Measurements from ENCODE around the gene PRR5L.

The PRR5L gene

DNA sequence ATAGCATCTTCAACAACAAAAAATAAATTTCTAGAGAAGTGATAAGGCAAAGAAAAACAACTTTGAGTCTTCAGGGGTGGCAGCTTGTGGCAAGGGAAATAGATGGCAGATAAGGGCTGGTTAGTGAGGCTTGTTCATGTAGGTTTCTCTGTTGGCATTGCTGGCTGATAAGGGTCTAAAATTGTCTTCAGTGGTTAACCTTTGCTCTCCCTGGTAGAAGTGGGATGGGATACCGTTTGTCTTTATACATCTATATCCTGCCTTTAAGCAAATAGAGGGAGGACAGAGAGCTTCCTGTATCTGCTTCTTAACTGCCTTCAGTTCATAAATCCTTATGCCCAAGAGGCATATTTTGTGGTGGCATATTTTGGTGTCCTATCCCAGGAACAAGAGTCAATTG lies 156.9 kb downstream of the PRR5L start:
- H3K27ac ChIP-seq (ENCODE audit: low read length): no peak overlapping the region
- no peak overlapping the region for H2AFZ ChIP-seq (ENCODE audit: low read length)
- H3K9ac ChIP-seq (ENCODE audit: low read length): no peak overlapping the region
- no peak overlapping the region for H3K4me3 ChIP-seq (ENCODE audit: low read length)
- no peaks in the 10 kb centered on the region for H3K4me1 ChIP-seq (ENCODE audit: low read length)
- no peaks in the 10 kb centered on the region for H3K36me3 ChIP-seq (replicated peaks; ENCODE audit: insufficient read depth, low read length)
- no peaks in the 10 kb centered on the region for H3K9me2 ChIP-seq (replicated peaks; ENCODE audit: insufficient read depth, low read length)
- H3K79me2 ChIP-seq (ENCODE audit: low read length): no peaks in the 10 kb centered on the region
- no peak for DNase-seq
- no peaks in the 10 kb centered on the region for H3K9me3 ChIP-seq (replicated peaks; ENCODE audit: insufficient read depth, low read length)
- no peaks in the 10 kb centered on the region for H3K27me3 ChIP-seq (replicated peaks; ENCODE audit: insufficient read depth, low read length)
- no peak overlapping the region for H3K4me2 ChIP-seq (ENCODE audit: low read depth, low read length)
- no peaks in the 10 kb centered on the region for H4K20me1 ChIP-seq (ENCODE audit: insufficient read depth, low read length)
- TF ChIP-seq EZH2 (optimal IDR thresholded peaks at IDR 0.05; ENCODE audit: low read depth, low read length) (no peak), EZH2phosphoT487 (IDR thresholded peaks at IDR 0.05; ENCODE audit: low read length) (no peak)
- TF ChIP-seq, protein P1, sequence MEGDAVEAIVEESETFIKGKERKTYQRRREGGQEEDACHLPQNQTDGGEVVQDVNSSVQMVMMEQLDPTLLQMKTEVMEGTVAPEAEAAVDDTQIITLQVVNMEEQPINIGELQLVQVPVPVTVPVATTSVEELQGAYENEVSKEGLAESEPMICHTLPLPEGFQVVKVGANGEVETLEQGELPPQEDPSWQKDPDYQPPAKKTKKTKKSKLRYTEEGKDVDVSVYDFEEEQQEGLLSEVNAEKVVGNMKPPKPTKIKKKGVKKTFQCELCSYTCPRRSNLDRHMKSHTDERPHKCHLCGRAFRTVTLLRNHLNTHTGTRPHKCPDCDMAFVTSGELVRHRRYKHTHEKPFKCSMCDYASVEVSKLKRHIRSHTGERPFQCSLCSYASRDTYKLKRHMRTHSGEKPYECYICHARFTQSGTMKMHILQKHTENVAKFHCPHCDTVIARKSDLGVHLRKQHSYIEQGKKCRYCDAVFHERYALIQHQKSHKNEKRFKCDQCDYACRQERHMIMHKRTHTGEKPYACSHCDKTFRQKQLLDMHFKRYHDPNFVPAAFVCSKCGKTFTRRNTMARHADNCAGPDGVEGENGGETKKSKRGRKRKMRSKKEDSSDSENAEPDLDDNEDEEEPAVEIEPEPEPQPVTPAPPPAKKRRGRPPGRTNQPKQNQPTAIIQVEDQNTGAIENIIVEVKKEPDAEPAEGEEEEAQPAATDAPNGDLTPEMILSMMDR (IDR thresholded peaks at IDR 0.05; ENCODE audit: low read length): no peak
- H3F3A ChIP-seq (ENCODE audit: insufficient read depth, low read length): no peaks in the 10 kb centered on the region

DNA sequence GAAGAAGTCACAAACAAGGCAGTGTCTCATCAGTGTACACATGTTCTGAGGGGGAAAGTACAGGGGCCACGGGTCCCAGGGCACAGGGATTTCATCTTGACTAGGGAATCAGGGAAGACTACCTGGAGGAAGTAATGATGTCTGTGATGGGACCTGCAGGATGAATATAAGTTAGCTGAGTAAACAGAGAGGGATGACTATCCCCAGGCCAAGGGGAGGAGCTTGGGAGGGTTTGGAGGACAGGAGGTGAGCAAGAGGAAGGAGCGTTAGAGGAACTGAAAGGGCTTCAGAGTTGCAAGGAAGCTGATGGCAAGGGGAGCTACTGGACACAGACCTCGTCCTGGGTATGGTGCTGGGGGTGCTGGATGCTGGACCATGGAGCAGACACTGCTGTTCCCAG lies 157.6 kb downstream of the PRR5L start:
- DNase-seq: no peak
- no peaks in the 10 kb centered on the region for H3K36me3 ChIP-seq (replicated peaks; ENCODE audit: insufficient read depth, low read length)
- H3K27ac ChIP-seq (ENCODE audit: low read length): no peak overlapping the region
- H3K4me2 ChIP-seq (ENCODE audit: low read depth, low read length): no peak overlapping the region
- H2AFZ ChIP-seq (ENCODE audit: low read length): no peak overlapping the region
- H3K4me3 ChIP-seq (ENCODE audit: low read length): no peak overlapping the region
- no peaks in the 10 kb centered on the region for H3K9me3 ChIP-seq (replicated peaks; ENCODE audit: insufficient read depth, low read length)
- no peaks in the 10 kb centered on the region for H3F3A ChIP-seq (ENCODE audit: insufficient read depth, low read length)
- no peaks in the 10 kb centered on the region for H4K20me1 ChIP-seq (ENCODE audit: insufficient read depth, low read length)
- no peak overlapping the region for H3K9ac ChIP-seq (ENCODE audit: low read length)
- no peaks in the 10 kb centered on the region for H3K27me3 ChIP-seq (replicated peaks; ENCODE audit: insufficient read depth, low read length)
- H3K4me1 ChIP-seq (ENCODE audit: low read length): no peaks in the 10 kb centered on the region
- TF ChIP-seq, protein P1 (IDR thresholded peaks at IDR 0.05; ENCODE audit: low read length): no peak
- TF ChIP-seq EZH2phosphoT487 (IDR thresholded peaks at IDR 0.05; ENCODE audit: low read length): no peak
- no peak for TF ChIP-seq EZH2 (optimal IDR thresholded peaks at IDR 0.05; ENCODE audit: low read depth, low read length)
- H3K79me2 ChIP-seq (ENCODE audit: low read length): no peaks in the 10 kb centered on the region
- H3K9me2 ChIP-seq (replicated peaks; ENCODE audit: insufficient read depth, low read length): no peaks in the 10 kb centered on the region

DNA sequence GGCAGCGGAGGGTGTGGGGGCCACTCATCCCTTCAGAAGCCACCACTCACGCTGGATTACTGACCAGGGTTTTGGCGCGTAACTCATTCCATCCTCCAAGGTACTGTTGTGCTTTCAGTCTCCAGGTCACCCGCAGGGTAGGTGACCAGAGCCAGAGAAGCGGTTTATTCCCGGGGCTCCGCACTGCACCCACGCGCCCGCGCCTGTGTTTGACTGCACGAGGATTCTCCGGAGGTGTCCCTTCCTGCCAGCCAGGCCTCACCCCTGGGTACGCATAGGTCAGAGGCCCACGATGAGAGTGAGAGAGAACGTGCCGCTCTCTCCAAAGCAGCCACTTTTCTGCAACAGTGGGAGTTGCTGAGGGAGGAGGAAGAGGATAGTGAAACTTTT lies 158.5 kb downstream of the PRR5L start:
- Histone ChIP-seq H3K4me3 (ENCODE audit: low read length) (no peak overlapping the region), H3K9me2 (replicated peaks; ENCODE audit: insufficient read depth, low read length) (no peaks in the 10 kb centered on the region), H3K4me2 (ENCODE audit: low read depth, low read length) (no peak overlapping the region), H3K9me3 (replicated peaks; ENCODE audit: insufficient read depth, low read length) (no peaks in the 10 kb centered on the region), H3K79me2 (ENCODE audit: low read length) (no peaks in the 10 kb centered on the region), H2AFZ (ENCODE audit: low read length) (no peak overlapping the region), H3K36me3 (replicated peaks; ENCODE audit: insufficient read depth, low read length) (no peaks in the 10 kb centered on the region), H3K27me3 (replicated peaks; ENCODE audit: insufficient read depth, low read length) (no peaks in the 10 kb centered on the region), H3F3A (ENCODE audit: insufficient read depth, low read length) (no peaks in the 10 kb centered on the region), H3K27ac (ENCODE audit: low read length) (no peak overlapping the region), H3K4me1 (ENCODE audit: low read length) (no peaks in the 10 kb centered on the region), H3K9ac (ENCODE audit: low read length) (no peak overlapping the region), H4K20me1 (ENCODE audit: insufficient read depth, low read length) (no peaks in the 10 kb centered on the region)
- TF ChIP-seq EZH2 (optimal IDR thresholded peaks at IDR 0.05; ENCODE audit: low read depth, low read length): no peak
- no peak for DNase-seq

DNA sequence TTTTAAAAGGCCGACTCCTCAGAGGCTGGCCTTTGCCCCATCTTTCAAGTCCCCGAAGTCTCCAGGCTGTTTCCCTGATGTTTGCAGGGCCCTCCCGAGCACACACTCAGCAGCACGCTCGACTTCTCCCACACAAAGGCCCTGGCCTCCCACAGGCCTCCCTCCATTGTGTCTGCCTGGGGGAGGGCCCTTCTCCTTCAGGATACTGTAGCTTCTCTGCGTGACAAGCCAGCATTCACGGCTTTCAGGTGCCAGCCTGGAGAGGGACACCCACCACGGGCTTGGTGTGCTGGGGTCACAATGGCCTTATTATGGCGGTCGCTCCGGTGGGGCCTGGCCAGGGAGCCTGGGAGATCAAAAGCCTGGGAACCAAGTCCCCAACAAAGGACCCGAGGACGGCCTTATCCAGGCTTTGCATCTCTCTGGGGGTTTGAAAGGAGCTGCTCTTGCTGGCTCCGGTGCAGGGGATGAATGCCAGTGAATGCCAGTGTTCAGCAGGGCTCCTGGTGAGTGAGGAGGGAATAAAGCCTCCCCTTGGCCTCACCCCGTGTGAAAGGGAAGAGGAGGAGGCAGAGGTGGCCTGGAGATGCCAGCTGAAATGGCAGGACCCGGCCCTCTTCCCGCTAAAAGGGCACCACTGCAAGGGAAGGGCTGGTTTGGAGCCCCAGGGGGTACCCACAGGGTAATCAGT lies 159.0 kb downstream of the PRR5L start:
- Histone ChIP-seq H4K20me1 (ENCODE audit: insufficient read depth, low read length) (no peaks in the 10 kb centered on the region), H3K27me3 (replicated peaks; ENCODE audit: insufficient read depth, low read length) (no peaks in the 10 kb centered on the region), H2AFZ (ENCODE audit: low read length) (no peak overlapping the region), H3K9ac (ENCODE audit: low read length) (no peak overlapping the region), H3K4me2 (ENCODE audit: low read depth, low read length) (no peak overlapping the region), H3K27ac (ENCODE audit: low read length) (no peak overlapping the region), H3K4me3 (ENCODE audit: low read length) (no peak overlapping the region), H3K9me2 (replicated peaks; ENCODE audit: insufficient read depth, low read length) (no peaks in the 10 kb centered on the region), H3K4me1 (ENCODE audit: low read length) (no peaks in the 10 kb centered on the region), H3K36me3 (replicated peaks; ENCODE audit: insufficient read depth, low read length) (no peaks in the 10 kb centered on the region), H3K79me2 (ENCODE audit: low read length) (no peaks in the 10 kb centered on the region), H3K9me3 (replicated peaks; ENCODE audit: insufficient read depth, low read length) (no peaks in the 10 kb centered on the region), H3F3A (ENCODE audit: insufficient read depth, low read length) (no peaks in the 10 kb centered on the region)
- no peak for DNase-seq
- TF ChIP-seq, protein P1 (IDR thresholded peaks at IDR 0.05; ENCODE audit: low read length): no peak
- TF ChIP-seq EZH2phosphoT487 (IDR thresholded peaks at IDR 0.05; ENCODE audit: low read length) (no peak), EZH2 (optimal IDR thresholded peaks at IDR 0.05; ENCODE audit: low read depth, low read length) (no peak)

Data from MM.1S (cell line).